ENCODE data around the gene SLC35F4.

DNA sequence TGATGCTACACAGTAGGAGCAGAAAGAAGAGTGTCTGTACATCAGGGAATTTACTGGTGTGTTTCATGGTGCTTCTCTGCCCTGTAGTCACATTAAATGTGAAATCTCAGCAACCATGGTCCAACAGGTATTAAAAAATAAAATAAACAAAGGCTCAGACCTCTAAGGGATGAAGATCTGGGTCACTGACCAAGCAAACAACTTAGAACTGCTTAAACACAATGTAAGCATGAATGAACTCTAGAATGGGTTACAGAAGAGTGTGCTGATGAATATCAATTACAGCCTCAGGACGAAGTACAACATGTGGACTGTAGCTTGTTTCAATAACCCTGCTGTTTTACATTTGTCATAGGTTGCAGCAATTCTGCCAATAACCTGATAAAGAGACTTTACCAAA, 47.4 kb downstream of the SLC35F4 start:
- TF ChIP-seq, protein P1, sequence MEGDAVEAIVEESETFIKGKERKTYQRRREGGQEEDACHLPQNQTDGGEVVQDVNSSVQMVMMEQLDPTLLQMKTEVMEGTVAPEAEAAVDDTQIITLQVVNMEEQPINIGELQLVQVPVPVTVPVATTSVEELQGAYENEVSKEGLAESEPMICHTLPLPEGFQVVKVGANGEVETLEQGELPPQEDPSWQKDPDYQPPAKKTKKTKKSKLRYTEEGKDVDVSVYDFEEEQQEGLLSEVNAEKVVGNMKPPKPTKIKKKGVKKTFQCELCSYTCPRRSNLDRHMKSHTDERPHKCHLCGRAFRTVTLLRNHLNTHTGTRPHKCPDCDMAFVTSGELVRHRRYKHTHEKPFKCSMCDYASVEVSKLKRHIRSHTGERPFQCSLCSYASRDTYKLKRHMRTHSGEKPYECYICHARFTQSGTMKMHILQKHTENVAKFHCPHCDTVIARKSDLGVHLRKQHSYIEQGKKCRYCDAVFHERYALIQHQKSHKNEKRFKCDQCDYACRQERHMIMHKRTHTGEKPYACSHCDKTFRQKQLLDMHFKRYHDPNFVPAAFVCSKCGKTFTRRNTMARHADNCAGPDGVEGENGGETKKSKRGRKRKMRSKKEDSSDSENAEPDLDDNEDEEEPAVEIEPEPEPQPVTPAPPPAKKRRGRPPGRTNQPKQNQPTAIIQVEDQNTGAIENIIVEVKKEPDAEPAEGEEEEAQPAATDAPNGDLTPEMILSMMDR (IDR thresholded peaks at IDR 0.05) = no peak
- TF ChIP-seq POLR2A (IDR thresholded peaks at IDR 0.05) = no peak

All from thyroid gland (tissue), 4 donors.